HEK293T (cell line): ENCODE results near the gene DPRX.

Experiments used
- CTCF ChIA-PET: fragments of 350-600 bp; formaldehyde crosslinking; extraction: SDS; loops from one replicate; lab custom pipeline; 2021; ENCODE audit warnings: antibody characterized with exemption, inconsistent platforms; lab: Yijun Ruan, JAX
- POLR2A ChIA-PET: fragments of 350-600 bp; formaldehyde crosslinking; extraction: SDS; loops from one replicate; lab custom pipeline; 2020; ENCODE audit warnings: antibody characterized with exemption, inconsistent platforms; lab: Yijun Ruan, JAX
- DNase-seq: peaks from one replicate; pipeline ENCODE4 v3.0.0; 2012; ENCODE audit warnings: mixed read lengths; ENCODE audit errors: extremely low spot score
- ARNT ChIP-seq: fragments of 450-650 bp; IDR thresholded peaks from 2 replicates; pipeline ENCODE4 v1.6.1; 2017; ENCODE audit warnings: mild to moderate bottlenecking
- BHLHE40 ChIP-seq: fragments of 450-650 bp; IDR thresholded peaks from 2 replicates; pipeline ENCODE4 v1.6.1; 2016; ENCODE audit warnings: mild to moderate bottlenecking, moderate library complexity, borderline replicate concordance
- CTBP1 ChIP-seq: fragments of 450-650 bp; IDR thresholded peaks from 2 replicates; pipeline ENCODE4 v1.6.1; 2016; ENCODE audit warnings: borderline replicate concordance
- ELF4 ChIP-seq: fragments of 450-650 bp; IDR thresholded peaks from 2 replicates; pipeline ENCODE4 v1.6.1; 2017; ENCODE audit warnings: antibody characterized with exemption
- FOXA1 ChIP-seq: fragments of 450-650 bp; IDR thresholded peaks from 2 replicates; pipeline ENCODE4 v1.6.1; 2016; ENCODE audit warnings: mild to moderate bottlenecking
- FOXK2 ChIP-seq: fragments of 450-650 bp; IDR thresholded peaks from 2 replicates; pipeline ENCODE4 v1.6.1; 2016; ENCODE audit warnings: mild to moderate bottlenecking
- FOXM1 ChIP-seq: fragments of 450-650 bp; IDR thresholded peaks from 2 replicates; pipeline ENCODE4 v1.6.1; 2017; ENCODE audit warnings: mild to moderate bottlenecking, borderline replicate concordance
- HDGF ChIP-seq: fragments of 450-650 bp; IDR thresholded peaks from 2 replicates; pipeline ENCODE4 v1.6.1; 2017; ENCODE audit warnings: antibody characterized with exemption, borderline replicate concordance
- L3MBTL2 ChIP-seq: fragments of 450-650 bp; conservative IDR thresholded peaks from 2 replicates; pipeline ENCODE4 v1.6.1; 2016; ENCODE audit warnings: mild to moderate bottlenecking
- LEF1 ChIP-seq: fragments of 450-650 bp; IDR thresholded peaks from 2 replicates; pipeline ENCODE4 v1.6.1; 2017; ENCODE audit warnings: mild to moderate bottlenecking, borderline replicate concordance
- NFRKB ChIP-seq: fragments of 450-650 bp; IDR thresholded peaks from 2 replicates; pipeline ENCODE4 v1.6.1; 2016; ENCODE audit warnings: mild to moderate bottlenecking, moderate library complexity
- PKNOX1 ChIP-seq: fragments of 450-650 bp; IDR thresholded peaks from 2 replicates; pipeline ENCODE4 v1.6.1; 2016
- SP1 ChIP-seq: fragments of 450-650 bp; IDR thresholded peaks from 2 replicates; pipeline ENCODE4 v1.6.1; 2017
- SUZ12 ChIP-seq: fragments of 450-650 bp; IDR thresholded peaks from 2 replicates; pipeline ENCODE4 v1.6.1; 2016; ENCODE audit warnings: mild to moderate bottlenecking
- TARDBP ChIP-seq: fragments of 450-650 bp; IDR thresholded peaks from 2 replicates; pipeline ENCODE4 v1.6.1; 2016
- ZNF384 ChIP-seq: fragments of 450-650 bp; IDR thresholded peaks from 2 replicates; pipeline ENCODE4 v1.6.1; 2016

Gene DPRX

GRCh38 chr19:53631949-53632407 is at the start of gene DPRX:
Gene DPRX, plus strand, starts transcription at chr19:53631999. Its CDS starts 108 bp downstream, at chr19:53632107.
- POLR2A ChIA-PET = no interaction called here
- TF ChIP-seq CTBP1 (no peak), TARDBP (no peak), SP1 (no peak), ELF4 (no peak), ARNT (no peak), BHLHE40 (no peak), FOXA1 (no peak), NFRKB (no peak), FOXK2 (no peak), LEF1 (no peak), SUZ12 (no peak), PKNOX1 (no peak)
- CTCF ChIA-PET = no interaction called here
- DNase-seq = no peak

GRCh38 chr19:53583181-53583580 is 48.6 kb upstream of the DPRX start:
- TF ChIP-seq ZNF384 = no peak
- no peak for TF ChIP-seq HDGF
- TF ChIP-seq PKNOX1 = no peak
- no peak for TF ChIP-seq FOXK2
- no peak for TF ChIP-seq LEF1
- TF ChIP-seq TARDBP = no peak
- TF ChIP-seq SP1 = no peak
- no peak for TF ChIP-seq BHLHE40
- no peak for TF ChIP-seq ARNT
- no peak for TF ChIP-seq FOXA1
- no peak for TF ChIP-seq NFRKB
- DNase-seq = no peak
- ChIA-PET CTCF (no interaction called here), POLR2A (interaction anchor here (0.6 kb wide), 1 partner anchor 491 kb away, joined by 3 read pairs; no protein-coding TSS in a partner anchor)

GRCh38 chr19:53586277-53586691 is 45.5 kb upstream of the DPRX start:
- ChIA-PET CTCF (no interaction called here), POLR2A (no interaction called here)
- TF ChIP-seq SP1 (no peak), CTBP1 (no peak), NFRKB (no peak), HDGF (no peak), TARDBP (no peak), SUZ12 (no peak), L3MBTL2 (no peak), PKNOX1 (no peak), BHLHE40 (no peak), FOXA1 (no peak), FOXK2 (no peak), ELF4 (no peak), LEF1 (no peak), ZNF384 (no peak)
- no peak for DNase-seq

- DNase-seq = no peak
- TF ChIP-seq ZNF384 (no peak), BHLHE40 (no peak), ELF4 (no peak)
- ChIA-PET CTCF (no interaction called here), POLR2A (no interaction called here)
Measured at GRCh38 chr19:53594811-53595509, 36.8 kb upstream of the DPRX start.

- POLR2A ChIA-PET = no interaction called here
- TF ChIP-seq FOXM1 = no peak
- no peak for TF ChIP-seq ARNT
- no peak for TF ChIP-seq HDGF
- no peak for TF ChIP-seq FOXK2
- no peak for TF ChIP-seq FOXA1
- no peak for TF ChIP-seq SUZ12
- TF ChIP-seq CTBP1 = no peak
- CTCF ChIA-PET = no interaction called here
- DNase-seq = no peak
Measured at GRCh38 chr19:53595510-53595867, 36.3 kb upstream of the DPRX start.

GRCh38 chr19:53596056-53596455 is 35.7 kb upstream of the DPRX start:
- POLR2A ChIA-PET = no interaction called here
- CTCF ChIA-PET = no interaction called here
- no peak for TF ChIP-seq FOXM1
- TF ChIP-seq ZNF384 = no peak
- TF ChIP-seq SUZ12 = no peak
- TF ChIP-seq ARNT = no peak
- no peak for TF ChIP-seq BHLHE40
- no peak for TF ChIP-seq L3MBTL2
- no peak for TF ChIP-seq ELF4
- TF ChIP-seq FOXA1 = no peak
- TF ChIP-seq FOXK2 = no peak
- no peak for TF ChIP-seq HDGF
- TF ChIP-seq TARDBP = no peak
- TF ChIP-seq LEF1 = no peak
- no peak for TF ChIP-seq NFRKB
- no peak for TF ChIP-seq SP1
- no peak for TF ChIP-seq PKNOX1
- no peak for TF ChIP-seq CTBP1
- no peak for DNase-seq
